ENCODE data around the gene NFKBIA.
"Not testable (repeated sequence)": the region's sequence is repeated elsewhere in the genome, so short reads cannot be mapped to it uniquely, and the experiment has no call there.

NFKBIA gene

GRCh38 chr14:35355981-35356841 is 48.3 kb downstream of the NFKBIA start:
- Histone ChIP-seq H3K79me2 (ENCODE audit: low read length) (no peaks in the 10 kb centered on the region), H3K9ac (ENCODE audit: low read length) (peak overlapping the region; percentile 7; the same call in 1 of the 2 replicates), H3K27ac (ENCODE audit: low read length) (peak overlapping the region; percentile 4; the same call in 1 of the 2 replicates), H3K4me1 (ENCODE audit: low read length) (peaks cover 24% of the 10 kb centered on the region), H2AFZ (ENCODE audit: low read depth, low read length) (peak overlapping the region; percentile 25), H4K20me1 (ENCODE audit: insufficient read depth, low read length) (no peaks in the 10 kb centered on the region), H3K27me3 (ENCODE audit: low read depth, low read length) (no peaks in the 10 kb centered on the region), H3K4me3 (ENCODE audit: low read length) (peak overlapping the region; percentile 6), H3K36me3 (replicated peaks; ENCODE audit: low read depth, low read length) (no peaks in the 10 kb centered on the region), H3K9me3 (ENCODE audit: insufficient read depth, low read length) (no peaks in the 10 kb centered on the region), H3K4me2 (ENCODE audit: low read length) (peak overlapping the region; percentile 56)
- no peak for TF ChIP-seq EZH2phosphoT487 (IDR thresholded peaks at IDR 0.05; ENCODE audit: low read depth)
- TF ChIP-seq, protein P1, sequence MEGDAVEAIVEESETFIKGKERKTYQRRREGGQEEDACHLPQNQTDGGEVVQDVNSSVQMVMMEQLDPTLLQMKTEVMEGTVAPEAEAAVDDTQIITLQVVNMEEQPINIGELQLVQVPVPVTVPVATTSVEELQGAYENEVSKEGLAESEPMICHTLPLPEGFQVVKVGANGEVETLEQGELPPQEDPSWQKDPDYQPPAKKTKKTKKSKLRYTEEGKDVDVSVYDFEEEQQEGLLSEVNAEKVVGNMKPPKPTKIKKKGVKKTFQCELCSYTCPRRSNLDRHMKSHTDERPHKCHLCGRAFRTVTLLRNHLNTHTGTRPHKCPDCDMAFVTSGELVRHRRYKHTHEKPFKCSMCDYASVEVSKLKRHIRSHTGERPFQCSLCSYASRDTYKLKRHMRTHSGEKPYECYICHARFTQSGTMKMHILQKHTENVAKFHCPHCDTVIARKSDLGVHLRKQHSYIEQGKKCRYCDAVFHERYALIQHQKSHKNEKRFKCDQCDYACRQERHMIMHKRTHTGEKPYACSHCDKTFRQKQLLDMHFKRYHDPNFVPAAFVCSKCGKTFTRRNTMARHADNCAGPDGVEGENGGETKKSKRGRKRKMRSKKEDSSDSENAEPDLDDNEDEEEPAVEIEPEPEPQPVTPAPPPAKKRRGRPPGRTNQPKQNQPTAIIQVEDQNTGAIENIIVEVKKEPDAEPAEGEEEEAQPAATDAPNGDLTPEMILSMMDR (IDR thresholded peaks at IDR 0.05; ENCODE audit: low read depth, low read length) = no peak

DNA sequence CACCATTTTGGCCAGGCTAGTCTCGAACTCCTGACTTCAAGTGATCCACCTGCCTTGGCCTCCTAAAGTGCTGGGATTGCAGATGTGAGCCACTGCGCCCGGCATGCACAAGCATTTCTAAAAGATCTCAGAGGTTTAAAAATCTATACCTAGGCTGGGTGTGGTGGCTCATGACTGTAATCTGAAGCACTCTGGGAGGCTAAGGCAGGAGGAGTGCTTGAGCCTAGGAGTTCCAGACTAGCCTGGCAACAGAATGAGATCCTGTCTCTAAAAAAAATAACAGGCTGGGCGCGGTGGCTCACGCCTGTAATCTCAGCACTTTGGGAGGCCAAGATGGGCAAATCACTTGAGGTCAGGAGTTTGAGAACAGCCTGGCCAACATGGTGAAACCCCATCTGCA is 49.3 kb downstream of the NFKBIA start:
- not testable (repeated sequence) for H3K79me2 ChIP-seq (ENCODE audit: low read length); H3K4me2 ChIP-seq (ENCODE audit: low read length); H3K4me3 ChIP-seq (ENCODE audit: low read length); H3K9ac ChIP-seq (ENCODE audit: low read length); H3K27me3 ChIP-seq (ENCODE audit: low read depth, low read length); H3K27ac ChIP-seq (ENCODE audit: low read length); H3K36me3 ChIP-seq (replicated peaks; ENCODE audit: low read depth, low read length); H4K20me1 ChIP-seq (ENCODE audit: insufficient read depth, low read length); H3K9me3 ChIP-seq (ENCODE audit: insufficient read depth, low read length); H2AFZ ChIP-seq (ENCODE audit: low read depth, low read length)
- H3K4me1 ChIP-seq (ENCODE audit: low read length) = peaks cover 14% of the 10 kb centered on the region

DNA sequence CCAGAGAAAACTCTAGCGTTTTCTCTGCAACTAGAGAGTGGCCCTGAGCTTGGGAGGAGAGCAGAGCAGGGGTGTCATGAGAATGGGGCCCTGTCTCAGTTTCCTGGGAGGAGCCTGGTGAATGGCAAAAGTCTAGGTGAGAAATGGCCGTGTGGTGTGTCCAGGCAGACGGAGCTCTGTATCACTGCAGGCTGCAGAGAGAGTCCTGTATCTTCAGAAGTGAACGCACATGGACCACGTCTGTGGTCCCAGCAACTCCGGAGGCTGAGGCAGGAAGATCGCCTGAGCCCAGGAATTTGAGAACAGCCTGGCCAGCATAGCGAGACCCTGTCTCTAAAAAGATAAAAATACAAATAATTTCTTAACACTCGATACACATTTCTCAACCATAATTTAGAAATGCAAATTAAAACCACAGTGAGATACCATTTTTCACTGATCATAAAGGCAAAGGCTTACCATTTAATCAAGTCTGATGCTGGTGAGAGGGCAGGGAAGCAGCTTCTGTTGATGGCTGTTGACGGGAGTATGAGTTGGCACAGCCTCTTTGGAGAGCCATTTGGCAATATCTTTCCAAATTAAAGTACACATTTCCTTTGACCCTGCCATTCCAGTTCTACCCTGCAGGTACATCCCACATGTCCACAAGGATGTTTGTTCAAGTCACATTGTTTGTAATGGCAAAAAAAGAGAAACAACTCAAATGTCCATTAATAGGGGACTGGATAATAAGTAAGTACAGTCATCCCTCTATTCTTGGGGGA is 51.0 kb downstream of the NFKBIA start:
- no peaks in the 10 kb centered on the region for H3K27me3 ChIP-seq (ENCODE audit: low read depth, low read length)
- no peak for TF ChIP-seq EZH2phosphoT487 (IDR thresholded peaks at IDR 0.05; ENCODE audit: low read depth)
- TF ChIP-seq, protein P1 (IDR thresholded peaks at IDR 0.05; ENCODE audit: low read depth, low read length) = no peak
- H3K9ac ChIP-seq (ENCODE audit: low read length) = no peak overlapping the region
- H4K20me1 ChIP-seq (ENCODE audit: insufficient read depth, low read length) = no peaks in the 10 kb centered on the region
- no peaks in the 10 kb centered on the region for H3K9me3 ChIP-seq (ENCODE audit: insufficient read depth, low read length)
- H3K4me1 ChIP-seq (ENCODE audit: low read length) = peaks cover 12% of the 10 kb centered on the region
- H3K79me2 ChIP-seq (ENCODE audit: low read length) = no peaks in the 10 kb centered on the region
- H3K4me3 ChIP-seq (ENCODE audit: low read length) = no peak overlapping the region
- H3K4me2 ChIP-seq (ENCODE audit: low read length) = no peak overlapping the region
- no peak overlapping the region for H3K27ac ChIP-seq (ENCODE audit: low read length)
- H3K36me3 ChIP-seq (replicated peaks; ENCODE audit: low read depth, low read length) = no peaks in the 10 kb centered on the region
- no peak overlapping the region for H2AFZ ChIP-seq (ENCODE audit: low read depth, low read length)

GRCh38 chr14:35352274-35353233 is 52.0 kb downstream of the NFKBIA start:
- Histone ChIP-seq H3K4me1 (ENCODE audit: low read length) (peaks cover 12% of the 10 kb centered on the region), H3K4me2 (ENCODE audit: low read length) (no peak overlapping the region), H3K27me3 (ENCODE audit: low read depth, low read length) (no peaks in the 10 kb centered on the region), H3K79me2 (ENCODE audit: low read length) (no peaks in the 10 kb centered on the region), H3K36me3 (replicated peaks; ENCODE audit: low read depth, low read length) (no peaks in the 10 kb centered on the region), H3K4me3 (ENCODE audit: low read length) (no peak overlapping the region), H3K9ac (ENCODE audit: low read length) (no peak overlapping the region), H2AFZ (ENCODE audit: low read depth, low read length) (no peak overlapping the region), H3K27ac (ENCODE audit: low read length) (no peak overlapping the region), H3K9me3 (ENCODE audit: insufficient read depth, low read length) (no peaks in the 10 kb centered on the region), H4K20me1 (ENCODE audit: insufficient read depth, low read length) (no peaks in the 10 kb centered on the region)
- TF ChIP-seq, protein P1 (IDR thresholded peaks at IDR 0.05; ENCODE audit: low read depth, low read length) = no peak
- no peak for TF ChIP-seq EZH2phosphoT487 (IDR thresholded peaks at IDR 0.05; ENCODE audit: low read depth)

Measured in OCI-LY3 (cell line).